HEK293 (cell line): Measurements from ENCODE around the gene TMEM60.

Source experiments
- CTCF ChIA-PET: fragments of 350-600 bp; formaldehyde crosslinking; extraction: SDS; loops from one replicate; lab custom pipeline; 2021; ENCODE audit warnings: antibody characterized with exemption; lab: Yijun Ruan, JAX
- POLR2A ChIA-PET: fragments of 300-600 bp; formaldehyde crosslinking; extraction: SDS; loops from one replicate; lab custom pipeline; 2020; ENCODE audit warnings: antibody characterized with exemption, inconsistent platforms; lab: Yijun Ruan, JAX
- H3K27ac ChIP-seq: fragments of 200-500 bp; sonication (Bioruptor generic); 2 replicates; pipeline ENCODE4 v1.5.1; 2014; ENCODE audit warnings: low read depth, low read length, control low read depth, inconsistent platforms; ENCODE audit errors: extremely low read depth
- H3K36me3 ChIP-seq, 2 experiments: fragments of 200-500 bp in 1 of 2; sonication (Bioruptor generic) in 1 of 2; 1 replicate in 1 of 2; 2 replicates in 1 of 2; pipeline ENCODE4 v1.5.1; 2014 to 2017; ENCODE audit warnings: inconsistent platforms in 2 of 2, low read length in 2 of 2; ENCODE audit not compliant: control insufficient read depth in 2 of 2, insufficient read depth in 1 of 2
- H3K4me1 ChIP-seq: fragments of 200-500 bp; sonication (Bioruptor generic); 2 replicates; pipeline ENCODE4 v1.5.1; 2014; ENCODE audit warnings: mild to moderate bottlenecking, low read length, inconsistent platforms; ENCODE audit not compliant: control insufficient read depth, insufficient read depth
- H3K4me3 ChIP-seq: 2 replicates; pipeline ENCODE4 v1.5.1; 2011; ENCODE audit warnings: low read depth, mild to moderate bottlenecking, control low read depth, low read length, moderate library complexity
- H3K9me3 ChIP-seq: fragments of 200-500 bp; sonication (Bioruptor generic); 2 replicates; pipeline ENCODE4 v1.5.1; 2014; ENCODE audit warnings: low read depth, low read length, inconsistent platforms; ENCODE audit not compliant: control insufficient read depth, insufficient read depth
- BCL11B ChIP-seq: fragments of 450-650 bp; formaldehyde crosslinking; IDR thresholded peaks from 2 replicates; pipeline ENCODE4 v1.5.1; 2016; ENCODE audit warnings: low read depth, missing biosample characterization, missing genetic modification characterization
- EGR2 ChIP-seq: fragments of 450-650 bp; formaldehyde crosslinking; IDR thresholded peaks from 2 replicates; pipeline ENCODE4 v1.5.1; 2016; ENCODE audit warnings: low read depth, missing biosample characterization, missing genetic modification characterization
- KLF7 ChIP-seq: fragments of 450-650 bp; formaldehyde crosslinking; IDR thresholded peaks from 2 replicates; pipeline ENCODE4 v1.5.1; 2016; ENCODE audit warnings: missing biosample characterization, missing genetic modification characterization, borderline replicate concordance
- TRIM28 ChIP-seq: IDR thresholded peaks from 2 replicates; pipeline ENCODE4 v1.6.1; 2011; ENCODE audit warnings: low read length, control low read depth, borderline replicate concordance
- ZNF112 ChIP-seq: fragments of 450-650 bp; formaldehyde crosslinking; IDR thresholded peaks from 2 replicates; pipeline ENCODE4 v1.5.0; 2017; ENCODE audit warnings: missing biosample characterization, missing genetic modification characterization
- ZNF174 ChIP-seq: fragments of 450-650 bp; formaldehyde crosslinking; IDR thresholded peaks from 2 replicates; pipeline ENCODE4 v1.5.0; 2017; ENCODE audit warnings: missing biosample characterization, mild to moderate bottlenecking, missing genetic modification characterization
- ZNF24 ChIP-seq: fragments of 450-650 bp; formaldehyde crosslinking; IDR thresholded peaks from 2 replicates; pipeline ENCODE4 v1.5.1; 2016; ENCODE audit warnings: missing biosample characterization, missing genetic modification characterization
- ZNF302 ChIP-seq: fragments of 450-650 bp; formaldehyde crosslinking; IDR thresholded peaks from 2 replicates; pipeline ENCODE4 v1.5.1; 2016; ENCODE audit warnings: missing biosample characterization, missing genetic modification characterization, low read depth
- ZNF510 ChIP-seq: fragments of 450-650 bp; formaldehyde crosslinking; IDR thresholded peaks from 2 replicates; pipeline ENCODE4 v1.5.1; 2018; ENCODE audit warnings: mild to moderate bottlenecking, missing genetic modification characterization, missing biosample characterization; ENCODE audit not compliant: insufficient replicate concordance
- ZNF571 ChIP-seq: fragments of 450-650 bp; formaldehyde crosslinking; IDR thresholded peaks from 2 replicates; pipeline ENCODE4 v1.5.0; 2017; ENCODE audit warnings: missing biosample characterization, missing genetic modification characterization
- ZNF596 ChIP-seq: fragments of 450-650 bp; IDR thresholded peaks from 2 replicates; pipeline ENCODE4 v1.5.0; 2018; ENCODE audit warnings: missing biosample characterization, mild to moderate bottlenecking, missing genetic modification characterization, moderate library complexity
- ZNF621 ChIP-seq: fragments of 450-650 bp; formaldehyde crosslinking; IDR thresholded peaks from 2 replicates; pipeline ENCODE4 v1.5.1; 2017; ENCODE audit warnings: missing biosample characterization, missing genetic modification characterization
- ZSCAN30 ChIP-seq: fragments of 450-650 bp; IDR thresholded peaks from 2 replicates; pipeline ENCODE4 v1.5.1; 2018; ENCODE audit warnings: missing biosample characterization, mild to moderate bottlenecking, missing genetic modification characterization, moderate library complexity
- TF ChIP-seq, protein P1 (sequence below): fragments of 450-650 bp; formaldehyde crosslinking; IDR thresholded peaks from 2 replicates; pipeline ENCODE4 v1.5.1; 2016; ENCODE audit warnings: missing biosample characterization, missing genetic modification characterization
- TF ChIP-seq, protein P2 (sequence below): IDR thresholded peaks from 2 replicates; pipeline ENCODE4 v1.6.1; 2011; ENCODE audit warnings: mild to moderate bottlenecking, low read depth, low read length, borderline replicate concordance
- TF ChIP-seq, protein P3 (sequence below): fragments of 450-650 bp; formaldehyde crosslinking; IDR thresholded peaks from 2 replicates; pipeline ENCODE4 v1.5.1; 2017; ENCODE audit warnings: missing biosample characterization, missing genetic modification characterization
- TF ChIP-seq, protein P4 (sequence below): fragments of 450-650 bp; formaldehyde crosslinking; conservative IDR thresholded peaks from 2 replicates; pipeline ENCODE4 v1.5.1; 2016; ENCODE audit warnings: low read depth, missing biosample characterization, missing genetic modification characterization
- TF ChIP-seq, protein P5 (sequence below): fragments of 450-650 bp; formaldehyde crosslinking; IDR thresholded peaks from 2 replicates; pipeline ENCODE4 v1.5.1; 2016; ENCODE audit warnings: missing biosample characterization, missing genetic modification characterization, borderline replicate concordance

TMEM60 gene

DNA sequence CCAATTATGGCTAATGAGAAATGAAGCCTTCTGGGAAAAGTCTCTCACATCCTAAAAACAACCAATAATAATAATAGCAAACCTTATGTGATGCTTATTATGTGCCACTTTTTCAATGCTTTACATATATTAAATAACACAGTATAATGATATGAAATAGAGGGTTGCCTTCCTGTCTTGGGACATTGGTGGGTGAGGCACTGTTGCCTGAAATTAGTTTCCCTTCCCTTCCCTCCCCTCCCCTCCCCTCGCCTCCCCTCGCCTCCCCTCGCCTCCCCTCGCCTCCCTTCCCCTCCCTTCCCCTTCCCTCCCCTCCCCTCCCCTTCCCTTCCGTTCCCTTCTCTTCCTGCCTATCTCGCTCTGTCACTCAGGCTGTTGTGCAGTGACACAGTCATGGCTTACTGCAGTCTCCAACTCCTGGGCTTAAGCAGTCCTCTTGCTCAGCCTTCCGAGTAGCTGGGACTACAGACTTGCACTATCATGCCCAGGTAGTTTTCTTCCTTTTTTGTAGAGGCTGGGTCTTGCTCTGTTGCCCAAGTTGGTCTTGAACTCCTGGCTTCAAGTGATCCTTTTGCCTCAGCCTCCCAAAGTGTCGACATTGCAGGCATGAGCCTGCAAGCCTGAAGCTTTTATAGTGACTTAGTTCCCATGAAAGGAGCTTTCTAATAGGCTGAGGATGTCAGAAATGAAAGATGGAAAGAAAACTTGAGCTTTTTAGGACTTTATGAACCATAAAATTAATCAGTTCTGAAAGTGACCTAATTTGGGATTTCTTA lies 48.3 kb upstream of the TMEM60 start:
- Histone ChIP-seq H3K4me3 (no peak overlapping the region), H3K4me1 (peaks cover 4% of the 10 kb centered on the region; the same call in 1 of the 2 replicates), H3K36me3 (no peaks in the 10 kb centered on the region), H3K27ac (no peak overlapping the region), H3K9me3 (no peaks in the 10 kb centered on the region)
- ChIA-PET CTCF (interaction anchor here (0.6 kb wide), 1 partner anchor 195 kb away, joined by 3 read pairs; no protein-coding TSS in a partner anchor), POLR2A (no interaction called here)
- TF ChIP-seq ZNF571 (tag by site-specific recombination) (no peak), ZSCAN30 (tag by site-specific recombination) (no peak), ZNF596 (tag by site-specific recombination) (no peak), ZNF112 (tag by site-specific recombination) (no peak), BCL11B (no peak), ZNF302 (tag by site-specific recombination) (no peak), TRIM28 (no peak), ZNF24 (no peak), ZNF174 (no peak), KLF7 (tag by site-specific recombination) (no peak), EGR2 (no peak), ZNF510 (no peak), ZNF621 (tag by site-specific recombination) (no peak)
- TF ChIP-seq, protein P1, sequence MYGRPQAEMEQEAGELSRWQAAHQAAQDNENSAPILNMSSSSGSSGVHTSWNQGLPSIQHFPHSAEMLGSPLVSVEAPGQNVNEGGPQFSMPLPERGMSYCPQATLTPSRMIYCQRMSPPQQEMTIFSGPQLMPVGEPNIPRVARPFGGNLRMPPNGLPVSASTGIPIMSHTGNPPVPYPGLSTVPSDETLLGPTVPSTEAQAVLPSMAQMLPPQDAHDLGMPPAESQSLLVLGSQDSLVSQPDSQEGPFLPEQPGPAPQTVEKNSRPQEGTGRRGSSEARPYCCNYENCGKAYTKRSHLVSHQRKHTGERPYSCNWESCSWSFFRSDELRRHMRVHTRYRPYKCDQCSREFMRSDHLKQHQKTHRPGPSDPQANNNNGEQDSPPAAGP (tag by site-specific recombination), result no peak
- TF ChIP-seq, protein P2, sequence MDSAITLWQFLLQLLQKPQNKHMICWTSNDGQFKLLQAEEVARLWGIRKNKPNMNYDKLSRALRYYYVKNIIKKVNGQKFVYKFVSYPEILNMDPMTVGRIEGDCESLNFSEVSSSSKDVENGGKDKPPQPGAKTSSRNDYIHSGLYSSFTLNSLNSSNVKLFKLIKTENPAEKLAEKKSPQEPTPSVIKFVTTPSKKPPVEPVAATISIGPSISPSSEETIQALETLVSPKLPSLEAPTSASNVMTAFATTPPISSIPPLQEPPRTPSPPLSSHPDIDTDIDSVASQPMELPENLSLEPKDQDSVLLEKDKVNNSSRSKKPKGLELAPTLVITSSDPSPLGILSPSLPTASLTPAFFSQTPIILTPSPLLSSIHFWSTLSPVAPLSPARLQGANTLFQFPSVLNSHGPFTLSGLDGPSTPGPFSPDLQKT, result no peak
- TF ChIP-seq, protein P3, sequence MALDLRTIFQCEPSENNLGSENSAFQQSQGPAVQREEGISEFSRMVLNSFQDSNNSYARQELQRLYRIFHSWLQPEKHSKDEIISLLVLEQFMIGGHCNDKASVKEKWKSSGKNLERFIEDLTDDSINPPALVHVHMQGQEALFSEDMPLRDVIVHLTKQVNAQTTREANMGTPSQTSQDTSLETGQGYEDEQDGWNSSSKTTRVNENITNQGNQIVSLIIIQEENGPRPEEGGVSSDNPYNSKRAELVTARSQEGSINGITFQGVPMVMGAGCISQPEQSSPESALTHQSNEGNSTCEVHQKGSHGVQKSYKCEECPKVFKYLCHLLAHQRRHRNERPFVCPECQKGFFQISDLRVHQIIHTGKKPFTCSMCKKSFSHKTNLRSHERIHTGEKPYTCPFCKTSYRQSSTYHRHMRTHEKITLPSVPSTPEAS (tag by site-specific recombination), result no peak
- TF ChIP-seq, protein P4, sequence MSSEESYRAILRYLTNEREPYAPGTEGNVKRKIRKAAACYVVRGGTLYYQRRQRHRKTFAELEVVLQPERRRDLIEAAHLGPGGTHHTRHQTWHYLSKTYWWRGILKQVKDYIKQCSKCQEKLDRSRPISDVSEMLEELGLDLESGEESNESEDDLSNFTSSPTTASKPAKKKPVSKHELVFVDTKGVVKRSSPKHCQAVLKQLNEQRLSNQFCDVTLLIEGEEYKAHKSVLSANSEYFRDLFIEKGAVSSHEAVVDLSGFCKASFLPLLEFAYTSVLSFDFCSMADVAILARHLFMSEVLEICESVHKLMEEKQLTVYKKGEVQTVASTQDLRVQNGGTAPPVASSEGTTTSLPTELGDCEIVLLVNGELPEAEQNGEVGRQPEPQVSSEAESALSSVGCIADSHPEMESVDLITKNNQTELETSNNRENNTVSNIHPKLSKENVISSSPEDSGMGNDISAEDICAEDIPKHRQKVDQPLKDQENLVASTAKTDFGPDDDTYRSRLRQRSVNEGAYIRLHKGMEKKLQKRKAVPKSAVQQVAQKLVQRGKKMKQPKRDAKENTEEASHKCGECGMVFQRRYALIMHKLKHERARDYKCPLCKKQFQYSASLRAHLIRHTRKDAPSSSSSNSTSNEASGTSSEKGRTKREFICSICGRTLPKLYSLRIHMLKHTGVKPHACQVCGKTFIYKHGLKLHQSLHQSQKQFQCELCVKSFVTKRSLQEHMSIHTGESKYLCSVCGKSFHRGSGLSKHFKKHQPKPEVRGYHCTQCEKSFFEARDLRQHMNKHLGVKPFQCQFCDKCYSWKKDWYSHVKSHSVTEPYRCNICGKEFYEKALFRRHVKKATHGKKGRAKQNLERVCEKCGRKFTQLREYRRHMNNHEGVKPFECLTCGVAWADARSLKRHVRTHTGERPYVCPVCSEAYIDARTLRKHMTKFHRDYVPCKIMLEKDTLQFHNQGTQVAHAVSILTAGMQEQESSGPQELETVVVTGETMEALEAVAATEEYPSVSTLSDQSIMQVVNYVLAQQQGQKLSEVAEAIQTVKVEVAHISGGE (tag by site-specific recombination), result no peak
- TF ChIP-seq, protein P5, sequence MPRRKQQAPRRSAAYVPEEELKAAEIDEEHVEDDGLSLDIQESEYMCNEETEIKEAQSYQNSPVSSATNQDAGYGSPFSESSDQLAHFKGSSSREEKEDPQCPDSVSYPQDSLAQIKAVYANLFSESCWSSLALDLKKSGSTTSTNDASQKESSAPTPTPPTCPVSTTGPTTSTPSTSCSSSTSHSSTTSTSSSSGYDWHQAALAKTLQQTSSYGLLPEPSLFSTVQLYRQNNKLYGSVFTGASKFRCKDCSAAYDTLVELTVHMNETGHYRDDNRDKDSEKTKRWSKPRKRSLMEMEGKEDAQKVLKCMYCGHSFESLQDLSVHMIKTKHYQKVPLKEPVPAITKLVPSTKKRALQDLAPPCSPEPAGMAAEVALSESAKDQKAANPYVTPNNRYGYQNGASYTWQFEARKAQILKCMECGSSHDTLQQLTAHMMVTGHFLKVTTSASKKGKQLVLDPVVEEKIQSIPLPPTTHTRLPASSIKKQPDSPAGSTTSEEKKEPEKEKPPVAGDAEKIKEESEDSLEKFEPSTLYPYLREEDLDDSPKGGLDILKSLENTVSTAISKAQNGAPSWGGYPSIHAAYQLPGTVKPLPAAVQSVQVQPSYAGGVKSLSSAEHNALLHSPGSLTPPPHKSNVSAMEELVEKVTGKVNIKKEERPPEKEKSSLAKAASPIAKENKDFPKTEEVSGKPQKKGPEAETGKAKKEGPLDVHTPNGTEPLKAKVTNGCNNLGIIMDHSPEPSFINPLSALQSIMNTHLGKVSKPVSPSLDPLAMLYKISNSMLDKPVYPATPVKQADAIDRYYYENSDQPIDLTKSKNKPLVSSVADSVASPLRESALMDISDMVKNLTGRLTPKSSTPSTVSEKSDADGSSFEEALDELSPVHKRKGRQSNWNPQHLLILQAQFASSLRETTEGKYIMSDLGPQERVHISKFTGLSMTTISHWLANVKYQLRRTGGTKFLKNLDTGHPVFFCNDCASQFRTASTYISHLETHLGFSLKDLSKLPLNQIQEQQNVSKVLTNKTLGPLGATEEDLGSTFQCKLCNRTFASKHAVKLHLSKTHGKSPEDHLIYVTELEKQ (tag by site-specific recombination), result no peak
